HG03039 (cell line): Measurements from ENCODE around the gene PPM1A.

Source experiments
- ATAC-seq: cut with Tn5 transposase; IDR thresholded peaks from one replicate; pipeline ENCODE4 v1.9.1; 2021; ENCODE audit warnings: mild to moderate bottlenecking, moderate library complexity; ENCODE audit not compliant: unreplicated experiment

PPM1A gene

GRCh38 chr14:60257865-60258264 is 8.8 kb downstream of the PPM1A start:
- ATAC-seq, result no peak

GRCh38 chr14:60265163-60265562 is 16.1 kb downstream of the PPM1A start:
- no peak for ATAC-seq

- ATAC-seq, result no peak
Measured at GRCh38 chr14:60266021-60266937, 17.3 kb downstream of the PPM1A start.

GRCh38 chr14:60272177-60272576 is 23.2 kb downstream of the PPM1A start:
- ATAC-seq, result no peak

- no peak for ATAC-seq
Measured at GRCh38 chr14:60273956-60274355, 24.9 kb downstream of the PPM1A start.

- ATAC-seq, result no peak
Measured at GRCh38 chr14:60274448-60274847, 25.4 kb downstream of the PPM1A start.

GRCh38 chr14:60275932-60276331 is 26.9 kb downstream of the PPM1A start:
- no peak for ATAC-seq

- no peak for ATAC-seq
Measured at GRCh38 chr14:60276347-60276746, 27.3 kb downstream of the PPM1A start.

- no peak for ATAC-seq
Measured at GRCh38 chr14:60277605-60278190, 28.7 kb downstream of the PPM1A start.

GRCh38 chr14:60278350-60278749 is 29.3 kb downstream of the PPM1A start:
- no peak for ATAC-seq

GRCh38 chr14:60287452-60287851 is 38.4 kb downstream of the PPM1A start:
- ATAC-seq, result no peak

GRCh38 chr14:60288279-60288678 is 39.3 kb downstream of the PPM1A start:
- ATAC-seq, result no peak

GRCh38 chr14:60294411-60295069 is 45.5 kb downstream of the PPM1A start:
- ATAC-seq, result no peak

GRCh38 chr14:60300019-60300418 is 51.0 kb downstream of the PPM1A start:
- ATAC-seq, result no peak

- no peak for ATAC-seq
Measured at GRCh38 chr14:60301685-60302084, 52.7 kb downstream of the PPM1A start.

- no peak for ATAC-seq
Measured at GRCh38 chr14:60302663-60303062, 53.6 kb downstream of the PPM1A start.

GRCh38 chr14:60303745-60304144 is 54.7 kb downstream of the PPM1A start:
- no peak for ATAC-seq

- no peak for ATAC-seq
Measured at GRCh38 chr14:60304509-60304908, 55.5 kb downstream of the PPM1A start.

GRCh38 chr14:60309867-60310552 is 61.0 kb downstream of the PPM1A start:
- ATAC-seq, result no peak

- no peak for ATAC-seq
Measured at GRCh38 chr14:60311417-60311816, 62.4 kb downstream of the PPM1A start.

- no peak for ATAC-seq
Measured at GRCh38 chr14:60313093-60313492, 64.1 kb downstream of the PPM1A start.
